ENCODE measurements around the gene SUSD5. TPM values are rescaled to one million over a fixed set of nuclear protein-coding genes. Genes with fewer than 3 reads are reported as not detected.
"Not testable (repeated sequence)": the region's sequence is repeated elsewhere in the genome, so short reads cannot be mapped to it uniquely, and the experiment has no call there.

SUSD5 gene
- total RNA-seq, 4 donors from 2014 or later = 1.1 to 4.4 (median 1.9) TPM

- 61 to 70% methylated on average over 3 of the region's 3 CpGs for WGBS, 2 donors
- DNase-seq (ENCODE audit: low spot score in 2 of 2) = no peak
- TF ChIP-seq POLR2A (IDR thresholded peaks at IDR 0.05) (no peak), CTCF (IDR thresholded peaks at IDR 0.05) (no peak)
- intact Hi-C loops (cut with DNase I; ENCODE audit: low total_unique reads) = no loop called here
- H3K4me3 ChIP-seq (ENCODE audit: low read depth, poor library complexity, severe bottlenecking) = no peak overlapping the region
Observed at GRCh38 chr3:33167716-33168336, 50.8 kb downstream of the SUSD5 start.

DNA sequence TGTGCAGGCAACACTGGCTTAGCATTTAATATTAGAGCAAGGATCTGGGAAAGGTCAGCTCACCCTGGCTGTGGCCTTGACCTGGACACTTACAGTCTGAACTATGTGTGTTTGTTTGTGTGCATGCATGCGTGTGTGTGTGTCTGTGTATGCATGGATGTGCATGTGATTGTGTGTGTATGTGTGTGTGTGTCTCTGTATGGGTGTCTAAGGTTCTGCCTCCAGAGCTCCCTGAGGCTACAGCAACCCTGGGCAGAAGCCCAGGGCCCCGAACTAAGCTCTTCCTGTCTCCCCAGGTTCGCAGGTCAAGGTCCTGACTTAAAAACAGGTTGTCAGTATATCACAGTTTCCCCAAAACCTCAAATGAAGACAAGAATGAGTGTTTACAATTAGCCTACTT lies 51.3 kb downstream of the SUSD5 start:
- WGBS, 2 donors = 76 to 80% methylated on average over 3 of the region's 3 CpGs
- TF ChIP-seq POLR2A (IDR thresholded peaks at IDR 0.05) = no peak

GRCh38 chr3:33166095-33166494 lies 52.5 kb downstream of the SUSD5 start:
- TF ChIP-seq CTCF (IDR thresholded peaks at IDR 0.05) (no peak), POLR2A (IDR thresholded peaks at IDR 0.05) (no peak)
- intact Hi-C loops (cut with DNase I; ENCODE audit: low total_unique reads) = no loop called here
- no peak for DNase-seq (ENCODE audit: low spot score in 2 of 2)
- WGBS, 2 donors = 71 to 88% methylated on average over 2 of the region's 2 CpGs
- no peak overlapping the region for H3K4me3 ChIP-seq (ENCODE audit: low read depth, poor library complexity, severe bottlenecking)

More for the DNA sequence above, 51.3 kb downstream of the SUSD5 start:
- intact Hi-C loops (cut with DNase I; ENCODE audit: low total_unique reads) = no loop called here
- H3K4me3 ChIP-seq (ENCODE audit: low read depth, poor library complexity, severe bottlenecking) = no peak overlapping the region
- no peak for DNase-seq (ENCODE audit: low spot score in 2 of 2)

- TF ChIP-seq POLR2A (IDR thresholded peaks at IDR 0.05) = no peak
- no peak for TF ChIP-seq CTCF (IDR thresholded peaks at IDR 0.05)
- intact Hi-C loops (cut with DNase I; ENCODE audit: low total_unique reads) = no loop called here
- 90 to 95% methylated on average over 1 of the region's 1 CpG for WGBS, 2 donors
- H3K4me3 ChIP-seq (ENCODE audit: low read depth, poor library complexity, severe bottlenecking) = no peak overlapping the region
- peak in 1 of 2 donors; percentile 45 for DNase-seq (ENCODE audit: low spot score in 2 of 2)
Observed at GRCh38 chr3:33165372-33165771, 53.2 kb downstream of the SUSD5 start.

GRCh38 chr3:33162621-33163020 lies 56.0 kb downstream of the SUSD5 start:
- WGBS, 2 donors = 81 to 82% methylated on average over 5 of the region's 5 CpGs
- intact Hi-C loops (cut with DNase I; ENCODE audit: low total_unique reads); H3K4me3 ChIP-seq (ENCODE audit: low read depth, poor library complexity, severe bottlenecking); DNase-seq (ENCODE audit: low spot score in 2 of 2): not testable (repeated sequence)

GRCh38 chr3:33159981-33160380 lies 58.6 kb downstream of the SUSD5 start:
- 73 to 74% methylated on average over 3 of the region's 3 CpGs for whole genome bisulfite sequencing, 2 donors
- TF ChIP-seq POLR2A (IDR thresholded peaks at IDR 0.05) = no peak
- TF ChIP-seq CTCF (IDR thresholded peaks at IDR 0.05) = no peak
- intact Hi-C loops (cut with DNase I; ENCODE audit: low total_unique reads) = no loop called here

DNA sequence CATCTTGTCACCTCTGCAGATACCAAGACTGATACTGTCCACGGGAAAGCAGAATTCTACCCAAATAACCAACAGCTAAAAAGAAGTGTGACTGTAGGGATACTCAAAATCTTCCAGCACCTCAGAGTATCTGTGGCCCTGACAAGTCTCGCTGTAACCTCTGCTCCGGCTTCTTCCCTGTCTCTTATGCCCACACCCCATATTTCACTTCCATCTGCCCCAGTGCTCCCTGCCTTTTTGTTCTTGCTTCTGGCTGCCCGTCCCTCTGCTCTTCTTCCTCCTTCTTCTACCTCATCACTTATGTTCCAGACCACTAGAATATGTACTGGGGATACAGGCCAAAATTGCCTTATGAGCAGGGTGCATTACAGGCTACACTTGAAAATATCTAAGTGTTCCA lies 59.4 kb downstream of the SUSD5 start:
- TF ChIP-seq CTCF (IDR thresholded peaks at IDR 0.05) = no peak
- DNase-seq (ENCODE audit: low spot score in 2 of 2) = no peak
- H3K4me3 ChIP-seq (ENCODE audit: low read depth, poor library complexity, severe bottlenecking) = no peak overlapping the region
- intact Hi-C loops (cut with DNase I; ENCODE audit: low total_unique reads) = no loop called here
- WGBS, 2 donors = 92 to 94% methylated on average over 4 of the region's 4 CpGs

More at GRCh38 chr3:33159981-33160380, 58.6 kb downstream of the SUSD5 start:
- no peak for DNase-seq (ENCODE audit: low spot score in 2 of 2)
- no peak overlapping the region for H3K4me3 ChIP-seq (ENCODE audit: low read depth, poor library complexity, severe bottlenecking)
